WERI-Rb-1 (cell line): ENCODE data around the gene ARTN.

Experiments used
- DNase-seq: peaks from one replicate; pipeline ENCODE4 v3.0.0-alpha.2; 2020
- H3K27ac ChIP-seq: fragments of 250-450 bp; sonication (Bioruptor Pico); 2 replicates; pipeline ENCODE4 v1.5.1; 2020; ENCODE audit warnings: mild to moderate bottlenecking, moderate library complexity
- H3K27me3 ChIP-seq: fragments of 250-450 bp; sonication (Bioruptor Pico); 2 replicates; pipeline ENCODE4 v1.5.1; 2021; ENCODE audit warnings: mild to moderate bottlenecking, low read depth, moderate library complexity; ENCODE audit not compliant: insufficient read depth, severe bottlenecking
- H3K36me3 ChIP-seq: fragments of 250-450 bp; sonication (Bioruptor Pico); 2 replicates; pipeline ENCODE4 v1.5.1; 2020; ENCODE audit warnings: mild to moderate bottlenecking, moderate library complexity
- H3K4me3 ChIP-seq: 2 replicates; pipeline ENCODE4 v1.5.1; 2011; ENCODE audit warnings: low read depth, mild to moderate bottlenecking, control low read depth, low read length
- H3K9me3 ChIP-seq: fragments of 250-450 bp; sonication (Bioruptor Pico); 2 replicates; pipeline ENCODE4 v1.5.1; 2021; ENCODE audit warnings: mild to moderate bottlenecking, moderate library complexity; ENCODE audit not compliant: severe bottlenecking
- TF ChIP-seq, protein P1 (sequence below): IDR thresholded peaks from 2 replicates; pipeline ENCODE4 v1.5.1; 2011; ENCODE audit warnings: low read depth, mild to moderate bottlenecking, control low read depth, inconsistent platforms, low read length

ARTN gene

GRCh38 chr1:43979528-43980254 is 46.1 kb downstream of the ARTN start:
- TF ChIP-seq, protein P1, sequence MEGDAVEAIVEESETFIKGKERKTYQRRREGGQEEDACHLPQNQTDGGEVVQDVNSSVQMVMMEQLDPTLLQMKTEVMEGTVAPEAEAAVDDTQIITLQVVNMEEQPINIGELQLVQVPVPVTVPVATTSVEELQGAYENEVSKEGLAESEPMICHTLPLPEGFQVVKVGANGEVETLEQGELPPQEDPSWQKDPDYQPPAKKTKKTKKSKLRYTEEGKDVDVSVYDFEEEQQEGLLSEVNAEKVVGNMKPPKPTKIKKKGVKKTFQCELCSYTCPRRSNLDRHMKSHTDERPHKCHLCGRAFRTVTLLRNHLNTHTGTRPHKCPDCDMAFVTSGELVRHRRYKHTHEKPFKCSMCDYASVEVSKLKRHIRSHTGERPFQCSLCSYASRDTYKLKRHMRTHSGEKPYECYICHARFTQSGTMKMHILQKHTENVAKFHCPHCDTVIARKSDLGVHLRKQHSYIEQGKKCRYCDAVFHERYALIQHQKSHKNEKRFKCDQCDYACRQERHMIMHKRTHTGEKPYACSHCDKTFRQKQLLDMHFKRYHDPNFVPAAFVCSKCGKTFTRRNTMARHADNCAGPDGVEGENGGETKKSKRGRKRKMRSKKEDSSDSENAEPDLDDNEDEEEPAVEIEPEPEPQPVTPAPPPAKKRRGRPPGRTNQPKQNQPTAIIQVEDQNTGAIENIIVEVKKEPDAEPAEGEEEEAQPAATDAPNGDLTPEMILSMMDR = no peak
- no peaks in the 10 kb centered on the region for H3K9me3 ChIP-seq
- H3K27me3 ChIP-seq = no peaks in the 10 kb centered on the region
- H3K27ac ChIP-seq = peak overlapping the region; percentile 77
- H3K4me3 ChIP-seq = peak overlapping the region; percentile 43
- peaks cover 62% of the 10 kb centered on the region for H3K36me3 ChIP-seq
- peak; percentile 59 for DNase-seq

- TF ChIP-seq, protein P1 = no peak
- Histone ChIP-seq H3K27ac (peak overlapping the region; percentile 77), H3K9me3 (no peaks in the 10 kb centered on the region), H3K4me3 (peak overlapping the region; percentile 43), H3K27me3 (no peaks in the 10 kb centered on the region), H3K36me3 (peaks cover 64% of the 10 kb centered on the region)
- DNase-seq = no peak
Measured at GRCh38 chr1:43980255-43981134, 46.9 kb downstream of the ARTN start.

DNA sequence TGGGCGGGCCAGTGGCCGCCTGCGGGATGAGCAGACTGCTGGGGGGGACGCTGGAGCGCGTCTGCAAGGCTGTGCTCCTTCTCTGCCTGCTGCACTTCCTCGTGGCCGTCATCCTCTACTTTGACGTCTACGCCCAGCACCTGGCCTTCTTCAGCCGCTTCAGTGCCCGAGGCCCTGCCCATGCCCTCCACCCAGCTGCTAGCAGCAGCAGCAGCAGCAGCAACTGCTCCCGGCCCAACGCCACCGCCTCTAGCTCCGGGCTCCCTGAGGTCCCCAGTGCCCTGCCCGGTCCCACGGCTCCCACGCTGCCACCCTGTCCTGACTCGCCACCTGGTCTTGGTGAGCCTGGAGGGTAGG is 47.5 kb downstream of the ARTN start:
- Histone ChIP-seq H3K27me3 (no peaks in the 10 kb centered on the region), H3K27ac (no peak overlapping the region), H3K9me3 (no peaks in the 10 kb centered on the region), H3K36me3 (peaks cover 67% of the 10 kb centered on the region), H3K4me3 (no peak overlapping the region)
- no peak for DNase-seq
- TF ChIP-seq, protein P1 = no peak

GRCh38 chr1:43981636-43982035 is 48.0 kb downstream of the ARTN start:
- DNase-seq = no peak
- Histone ChIP-seq H3K27ac (no peak overlapping the region), H3K9me3 (no peaks in the 10 kb centered on the region), H3K4me3 (no peak overlapping the region), H3K27me3 (no peaks in the 10 kb centered on the region), H3K36me3 (peaks cover 65% of the 10 kb centered on the region)
- TF ChIP-seq, protein P1 = no peak

DNA sequence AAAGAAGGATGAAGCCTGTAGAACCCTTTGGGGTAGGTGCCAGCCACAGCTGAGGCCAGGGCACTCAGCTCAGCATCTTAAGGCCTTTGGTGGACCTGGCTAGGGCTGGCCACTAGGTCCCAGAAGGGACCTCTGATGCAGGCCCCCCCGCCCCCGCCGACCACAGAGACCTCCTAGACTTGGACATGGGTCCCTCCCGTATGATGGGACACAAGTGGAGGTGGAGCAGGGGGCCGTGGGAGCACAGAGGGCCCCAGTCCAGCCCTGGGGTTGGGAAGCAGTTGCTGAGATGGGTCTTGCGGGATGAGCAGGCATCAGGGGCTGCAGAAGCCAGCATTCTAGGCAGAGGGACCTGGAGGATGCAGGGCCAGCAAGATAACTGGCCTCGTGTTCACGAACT is 48.6 kb downstream of the ARTN start:
- Histone ChIP-seq H3K27ac (no peak overlapping the region), H3K9me3 (no peaks in the 10 kb centered on the region), H3K27me3 (no peaks in the 10 kb centered on the region), H3K4me3 (no peak overlapping the region), H3K36me3 (peaks cover 62% of the 10 kb centered on the region)
- DNase-seq = no peak
- TF ChIP-seq, protein P1 = no peak
